Umbilical cord (tissue), 2 donors: ENCODE results near the gene ZNF274. TPM values are rescaled to one million over a fixed set of nuclear protein-coding genes. Genes with fewer than 3 reads are reported as not detected.
"Not testable (repeated sequence)": the region's sequence is repeated elsewhere in the genome, so short reads cannot be mapped to it uniquely, and the experiment has no call there.

Experiments used
- DNase-seq: peaks from one replicate; pipeline ENCODE4 v3.0.0-alpha.2; 2015; ENCODE audit warnings: low spot score
- total RNA-seq: library from RNA; depleted of rRNA; stranded (reverse); fragments of >200 nt; gene quantifications from one replicate; pipeline ENCODE4 v1.2.3, GENCODE V29; 2014; ENCODE audit warnings: low replicate concordance; ENCODE audit not compliant: insufficient read depth

Gene ZNF274
- total RNA-seq: 14.7 TPM

- DNase-seq: peak; percentile 89
These were observed at the start of gene ZNF274 for GRCh38 chr19:58182989-58183816. Gene ZNF274, plus strand, starts transcription at chr19:58183061. Its CDS starts 905 bp downstream, at chr19:58183966.

GRCh38 chr19:58134244-58134643, 48.6 kb upstream of the ZNF274 start:
- no peak for DNase-seq

DNA sequence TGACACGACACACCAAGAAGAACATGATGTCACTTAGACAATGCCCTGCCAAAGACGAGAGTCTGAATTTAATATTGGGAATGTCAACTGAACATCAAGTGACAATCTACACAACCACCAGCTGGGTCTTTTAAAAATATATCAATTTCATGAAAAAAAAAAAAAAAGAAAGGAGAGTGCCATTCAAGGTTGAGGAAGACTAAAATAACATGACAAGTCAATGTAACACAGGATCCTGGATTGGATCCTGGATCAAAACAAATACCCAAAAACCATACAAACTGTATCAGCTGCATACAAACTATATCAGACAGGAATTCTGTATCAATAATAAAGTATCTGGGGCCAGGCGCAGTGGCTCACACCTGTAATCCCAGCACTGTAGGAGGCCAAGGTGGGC, 37.0 kb upstream of the ZNF274 start:
- no peak for DNase-seq

- DNase-seq: not testable (repeated sequence)
These were observed 35.4 kb upstream of the ZNF274 start for GRCh38 chr19:58147475-58147874.

DNA sequence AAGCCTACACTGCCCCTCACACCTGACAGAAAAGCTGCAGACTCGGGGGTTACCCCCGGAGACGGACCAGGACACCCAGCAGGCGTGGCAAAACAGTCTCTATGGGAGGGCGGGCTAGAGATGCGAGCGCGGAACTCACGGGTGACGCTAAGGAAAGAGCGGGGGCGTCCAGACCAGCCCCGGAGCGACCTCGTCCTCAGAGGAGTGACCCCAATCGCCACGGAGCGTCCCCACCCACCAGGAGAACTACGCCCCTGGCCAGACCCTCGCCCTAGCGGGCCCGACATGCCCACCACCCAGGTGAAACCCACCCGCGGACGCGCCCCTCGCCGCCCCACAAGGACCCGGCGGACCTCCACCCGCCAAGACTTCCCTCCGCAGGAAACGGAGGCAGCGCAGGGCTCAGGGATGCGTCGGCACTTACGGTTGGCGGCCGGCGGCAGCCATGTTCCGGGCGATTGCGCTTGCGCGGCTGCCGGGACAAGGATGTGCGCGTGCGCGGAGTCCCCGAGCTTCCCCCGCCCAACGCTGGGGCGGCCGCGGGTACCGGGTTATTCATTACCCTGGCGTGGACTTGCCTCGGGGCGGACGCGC, 32.4 kb upstream of the ZNF274 start, which contains the start of gene ZNF329:
TSS of gene ZNF329 (minus strand) at position 462 of the 594 bp plus-strand sequence. CDS start 21,286 bp downstream, outside the sequence.
- DNase-seq: peak; percentile 89

DNA sequence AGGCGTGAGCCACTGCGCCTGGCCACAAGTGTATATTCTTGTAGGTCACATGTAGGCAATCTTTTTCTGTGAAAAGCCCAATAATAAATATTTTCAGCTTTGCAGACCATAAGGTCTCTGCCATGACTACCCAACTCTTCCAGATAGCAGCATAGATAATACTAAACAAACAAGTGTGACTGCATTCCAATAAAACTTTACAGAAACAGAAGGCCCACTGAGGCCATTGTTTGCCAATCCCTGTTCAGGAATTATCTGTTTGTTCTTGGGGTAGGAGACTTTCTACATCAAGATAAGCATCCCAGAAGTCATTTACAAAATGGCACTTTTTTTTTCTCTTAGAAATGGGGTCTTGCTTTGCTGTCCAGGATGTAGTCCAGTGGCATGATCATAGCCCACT, 29.5 kb upstream of the ZNF274 start:
- no peak for DNase-seq

DNA sequence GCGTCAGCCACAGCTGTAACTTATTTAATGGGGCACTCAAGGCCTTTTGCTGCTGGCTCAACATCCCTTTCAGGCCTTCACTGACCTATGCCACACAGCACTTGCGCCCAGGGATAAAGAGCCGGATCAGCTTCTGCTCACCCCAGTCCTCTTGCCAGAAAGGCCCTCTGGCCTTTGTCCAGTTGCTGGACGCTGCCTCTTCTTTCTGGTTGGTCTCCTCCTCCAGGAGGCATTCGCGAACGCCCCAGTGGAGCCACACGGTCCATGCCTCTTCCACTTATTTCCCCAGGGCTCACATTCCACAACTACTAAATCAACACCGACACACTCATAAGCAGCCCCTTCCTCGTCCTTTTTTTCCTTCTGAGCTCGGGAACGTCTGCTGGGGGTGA, 28.6 kb upstream of the ZNF274 start:
- peak; percentile 62 for DNase-seq

- DNase-seq: peak; percentile 97
These were observed 27.9 kb upstream of the ZNF274 start for GRCh38 chr19:58154679-58155648.

DNA sequence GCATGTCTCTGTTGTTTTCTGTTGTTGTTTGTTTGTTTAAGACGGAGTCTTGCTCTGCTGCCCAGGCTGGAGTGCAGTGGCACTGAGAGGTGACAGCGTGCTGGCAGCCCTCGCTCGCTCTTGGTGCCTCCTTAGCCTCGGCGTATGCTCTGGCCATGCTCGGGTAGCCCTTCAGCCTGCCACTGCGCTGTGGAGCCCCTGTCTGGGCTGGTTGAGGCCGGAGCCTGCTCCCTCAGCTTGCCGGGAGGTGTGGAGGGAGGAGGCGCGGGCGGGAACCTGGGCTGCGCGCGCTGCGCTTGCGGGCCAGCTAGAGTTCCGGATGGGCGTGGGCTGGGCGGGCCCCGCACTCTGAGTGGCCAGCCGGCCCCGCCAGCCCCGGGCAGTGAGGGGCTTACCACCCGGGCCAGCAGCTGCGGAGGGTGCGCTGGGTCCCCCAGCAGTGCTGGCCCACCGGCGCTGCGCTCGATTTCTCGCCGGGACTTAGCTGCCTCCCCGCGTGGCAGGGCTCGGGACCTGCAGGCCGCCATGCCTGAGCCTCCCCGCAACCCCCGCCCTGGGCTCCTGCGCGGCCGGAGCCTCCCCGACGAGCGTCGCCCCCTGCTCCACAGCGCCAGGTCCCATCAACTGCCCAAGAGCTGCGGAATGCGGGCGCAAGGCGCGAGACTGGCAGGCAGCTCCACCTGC, 25.7 kb upstream of the ZNF274 start:
- no peak for DNase-seq

GRCh38 chr19:58166268-58166667, 16.6 kb upstream of the ZNF274 start:
- no peak for DNase-seq

GRCh38 chr19:58166708-58167280, 16.1 kb upstream of the ZNF274 start:
- DNase-seq: no peak

GRCh38 chr19:58170860-58171259, 12.0 kb upstream of the ZNF274 start:
- no peak for DNase-seq

DNA sequence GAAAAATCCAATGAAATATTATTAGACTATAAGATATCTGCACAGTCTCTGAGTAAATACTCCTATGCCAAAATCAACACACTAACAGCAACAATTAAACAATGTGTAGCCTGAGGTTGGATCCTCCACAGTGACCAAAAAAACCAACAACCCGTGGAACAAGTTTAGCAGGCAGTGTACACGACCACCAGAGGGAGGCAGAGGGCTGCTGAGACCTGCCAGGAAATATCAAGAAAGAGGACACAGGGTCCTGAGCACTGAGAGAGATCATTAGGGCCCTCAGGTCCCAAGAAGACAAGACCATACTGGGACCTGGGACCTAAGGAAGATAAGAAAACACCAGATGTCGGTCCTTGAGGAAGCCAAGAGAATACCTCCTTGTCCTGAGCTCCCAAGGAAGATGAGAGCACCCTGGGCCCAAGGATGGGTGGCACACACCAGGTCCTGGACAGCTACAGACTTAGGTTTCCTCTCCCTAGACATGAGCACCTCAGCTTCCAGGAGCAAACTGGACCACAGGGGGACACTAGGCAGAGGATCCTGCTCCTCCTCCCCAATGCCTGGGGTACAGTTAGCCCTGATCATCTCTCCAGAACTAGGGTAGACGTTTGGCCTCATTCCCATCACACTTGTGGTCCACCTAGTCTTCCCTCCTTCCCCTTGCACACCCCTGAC, 822 bp upstream of the ZNF274 start:
- DNase-seq: peak; percentile 15

DNA sequence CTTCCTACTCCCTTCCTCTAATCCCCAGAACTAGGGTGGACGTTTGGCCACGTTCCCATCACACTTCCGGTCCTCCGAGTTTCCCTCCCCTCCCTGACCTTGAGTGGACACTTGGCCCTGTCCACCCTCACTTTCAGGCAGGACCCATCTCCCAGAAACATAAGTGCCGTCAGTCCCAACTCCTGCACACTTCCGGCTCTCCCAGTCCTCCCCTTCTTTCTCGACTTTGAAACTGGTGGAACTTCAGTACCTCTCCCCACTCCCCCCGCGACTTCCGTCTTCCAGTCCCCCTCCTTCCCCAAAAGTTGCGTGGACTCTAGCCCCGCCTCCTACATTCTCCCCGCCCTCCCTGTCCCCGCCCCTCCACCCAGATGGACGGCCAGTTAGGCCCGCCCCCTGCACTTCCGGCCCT, 278 bp upstream of the ZNF274 start:
- DNase-seq: no peak

DNA sequence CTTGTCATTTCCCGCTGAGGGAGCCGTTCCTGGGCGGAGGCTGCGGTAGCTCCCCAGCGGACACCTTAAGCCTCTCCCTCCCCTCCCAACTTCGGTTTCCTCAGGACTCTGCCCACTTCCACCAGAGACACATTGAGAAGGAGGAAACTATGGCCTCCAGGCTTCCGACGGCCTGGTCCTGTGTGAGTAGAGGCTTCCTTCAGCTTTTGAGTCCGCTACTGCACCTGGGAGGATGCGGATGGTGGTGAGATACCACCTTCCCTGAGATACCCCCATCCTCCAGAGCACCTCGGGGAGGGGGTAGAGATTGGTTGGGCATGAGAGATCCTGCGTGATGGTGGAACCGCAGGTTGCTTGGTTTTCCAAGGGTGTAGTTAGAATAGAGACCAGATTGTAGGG, 955 bp downstream of the ZNF274 start:
- DNase-seq: no peak

- no peak for DNase-seq
These were observed 14.2 kb downstream of the ZNF274 start for GRCh38 chr19:58196901-58197616.

- no peak for DNase-seq
These were observed 21.1 kb downstream of the ZNF274 start for GRCh38 chr19:58203814-58204475.

- DNase-seq: no peak
These were observed 21.7 kb downstream of the ZNF274 start for GRCh38 chr19:58204566-58204965.

DNA sequence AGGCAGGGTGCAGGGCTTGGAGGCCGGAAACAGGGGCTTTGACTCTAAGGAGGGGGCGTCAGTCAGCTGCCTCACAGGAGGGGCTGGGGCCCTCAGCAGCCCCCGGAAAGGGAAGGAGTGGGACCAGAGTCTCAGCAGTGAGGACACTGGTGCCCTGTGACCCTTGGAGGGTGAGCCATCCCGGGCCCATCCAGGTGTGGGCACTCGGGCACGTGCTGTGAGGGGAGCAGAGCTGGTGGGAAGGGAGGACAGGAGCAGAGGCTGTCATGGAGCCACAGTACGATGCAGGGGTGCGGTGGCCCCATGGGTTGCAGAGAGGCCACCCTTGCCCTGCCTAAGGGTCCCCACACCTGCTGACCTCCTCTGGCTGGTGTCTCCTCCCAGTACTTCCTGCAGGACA, 26.7 kb downstream of the ZNF274 start:
- DNase-seq: no peak
